GM12878 (cell line): ENCODE data around the gene MRPL22.

Source experiments
- POLR2A ChIP-seq: IDR thresholded peaks from 2 replicates; pipeline ENCODE4 v1.6.1; 2011; ENCODE audit warnings: low read depth, mild to moderate bottlenecking, low read length
- RELB ChIP-seq: fragments of 450-650 bp; IDR thresholded peaks from 2 replicates; pipeline ENCODE4 v1.6.1; 2017; ENCODE audit warnings: low read depth, mild to moderate bottlenecking, moderate library complexity
- SMAD1 ChIP-seq: fragments of 450-650 bp; IDR thresholded peaks from 2 replicates; pipeline ENCODE4 v1.6.1; 2018; ENCODE audit warnings: mild to moderate bottlenecking, low read depth; ENCODE audit not compliant: partially characterized antibody
- TF ChIP-seq, protein P1 (sequence below), 3 experiments: IDR thresholded peaks in 2 of 3; conservative IDR thresholded peaks in 1 of 3; 2 replicates each; pipeline ENCODE4 v1.5.1; 2011; ENCODE audit warnings: low read depth in 3 of 3, low read length in 3 of 3, mild to moderate bottlenecking in 3 of 3, control low read depth in 2 of 3, moderate library complexity in 2 of 3, inconsistent platforms in 1 of 3, mixed read lengths in 1 of 3; ENCODE audit not compliant: control insufficient read depth in 2 of 3, insufficient read depth in 1 of 3; ENCODE audit errors: extremely low read depth in 1 of 3

GRCh38 chr5:154937718-154938466 is 3.0 kb upstream of the MRPL22 start, which contains the start of gene GEMIN5:
- TF ChIP-seq SMAD1 (no peak), RELB (peak; percentile 56; the same call in 1 of the 2 replicates), POLR2A (peak; percentile 88)
- TF ChIP-seq, protein P1, sequence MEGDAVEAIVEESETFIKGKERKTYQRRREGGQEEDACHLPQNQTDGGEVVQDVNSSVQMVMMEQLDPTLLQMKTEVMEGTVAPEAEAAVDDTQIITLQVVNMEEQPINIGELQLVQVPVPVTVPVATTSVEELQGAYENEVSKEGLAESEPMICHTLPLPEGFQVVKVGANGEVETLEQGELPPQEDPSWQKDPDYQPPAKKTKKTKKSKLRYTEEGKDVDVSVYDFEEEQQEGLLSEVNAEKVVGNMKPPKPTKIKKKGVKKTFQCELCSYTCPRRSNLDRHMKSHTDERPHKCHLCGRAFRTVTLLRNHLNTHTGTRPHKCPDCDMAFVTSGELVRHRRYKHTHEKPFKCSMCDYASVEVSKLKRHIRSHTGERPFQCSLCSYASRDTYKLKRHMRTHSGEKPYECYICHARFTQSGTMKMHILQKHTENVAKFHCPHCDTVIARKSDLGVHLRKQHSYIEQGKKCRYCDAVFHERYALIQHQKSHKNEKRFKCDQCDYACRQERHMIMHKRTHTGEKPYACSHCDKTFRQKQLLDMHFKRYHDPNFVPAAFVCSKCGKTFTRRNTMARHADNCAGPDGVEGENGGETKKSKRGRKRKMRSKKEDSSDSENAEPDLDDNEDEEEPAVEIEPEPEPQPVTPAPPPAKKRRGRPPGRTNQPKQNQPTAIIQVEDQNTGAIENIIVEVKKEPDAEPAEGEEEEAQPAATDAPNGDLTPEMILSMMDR (IDR thresholded peaks at IDR 0.05 in 2 of 3, conservative IDR thresholded peaks at IDR 0.05 in 1 of 3; ENCODE audit: control insufficient read depth in 2 of 3, extremely low read depth in 1 of 3, insufficient read depth in 1 of 3, low read depth in 3 of 3, low read length in 3 of 3) = no peak
